Stimulated activated CD4-positive, alpha-beta T cell treated with anti-CD3 and anti-CD28 coated beads, Interleukin-4, amount 100 ng/mL, for 24 hours (primary cell): Measurements from ENCODE around the gene CYP19A1.
A peak's percentile ranks its signal among the peaks of the same experiment; 100 is the strongest.

Experiments used
- DNase-seq: peaks from one replicate; pipeline ENCODE4 v3.0.0-alpha.2; 2020

CYP19A1 gene

DNA sequence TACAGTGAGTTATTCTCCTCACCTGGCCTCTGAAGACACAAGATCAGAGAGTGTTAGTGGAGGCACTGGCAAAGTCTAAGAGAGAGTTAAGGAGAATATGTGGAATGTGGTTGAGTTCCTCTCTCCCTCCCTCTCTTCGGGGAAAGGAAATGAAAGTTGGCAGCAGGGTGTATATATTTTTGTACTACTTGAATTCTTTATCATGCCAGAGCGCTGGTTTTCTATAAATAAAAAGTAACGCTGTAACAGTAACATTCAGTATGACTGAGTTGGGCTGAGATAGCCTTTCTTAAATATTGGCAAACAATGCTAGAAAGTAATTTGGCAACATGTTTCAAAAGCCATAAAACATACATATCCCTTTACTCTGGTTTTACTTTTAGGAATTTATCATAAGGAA, 166.2 kb downstream of the CYP19A1 start:
- DNase-seq: no peak

DNA sequence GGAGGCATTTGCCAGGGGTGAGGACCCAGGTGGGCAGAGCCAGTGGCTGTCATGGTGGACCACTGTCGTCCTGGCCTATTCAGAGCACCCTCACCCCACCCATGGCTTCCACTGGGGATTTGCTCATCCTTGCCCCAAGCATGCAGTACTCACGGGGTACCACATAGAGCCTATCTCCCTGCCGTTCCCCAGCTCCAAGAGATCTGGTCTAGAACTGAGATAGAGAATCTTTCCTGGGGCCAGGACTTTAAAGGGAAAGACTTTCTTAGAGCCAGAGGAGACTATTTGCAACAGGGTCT, 166.8 kb downstream of the CYP19A1 start:
- no peak for DNase-seq

- DNase-seq: no peak
Observed at GRCh38 chr15:51170882-51171633, 167.3 kb downstream of the CYP19A1 start.

DNA sequence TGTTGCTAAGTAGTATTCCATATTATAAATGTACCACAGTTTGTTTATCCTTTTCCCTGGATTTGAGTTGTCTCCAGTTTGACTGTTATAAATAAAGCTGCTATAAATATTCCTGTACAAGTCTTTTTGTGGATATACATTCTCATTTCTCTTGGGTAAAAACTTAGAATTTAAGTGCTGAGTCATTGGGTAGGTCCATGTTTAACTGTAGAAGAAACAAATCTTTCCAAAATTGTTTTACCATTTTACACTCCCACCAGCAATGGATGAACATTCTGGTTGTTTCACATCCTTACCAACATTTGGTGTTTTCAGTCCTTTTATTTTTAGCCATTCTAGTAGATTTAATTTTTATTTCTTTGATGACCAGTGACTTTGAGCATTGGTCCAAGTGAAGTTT, 169.7 kb downstream of the CYP19A1 start:
- DNase-seq: no peak

DNA sequence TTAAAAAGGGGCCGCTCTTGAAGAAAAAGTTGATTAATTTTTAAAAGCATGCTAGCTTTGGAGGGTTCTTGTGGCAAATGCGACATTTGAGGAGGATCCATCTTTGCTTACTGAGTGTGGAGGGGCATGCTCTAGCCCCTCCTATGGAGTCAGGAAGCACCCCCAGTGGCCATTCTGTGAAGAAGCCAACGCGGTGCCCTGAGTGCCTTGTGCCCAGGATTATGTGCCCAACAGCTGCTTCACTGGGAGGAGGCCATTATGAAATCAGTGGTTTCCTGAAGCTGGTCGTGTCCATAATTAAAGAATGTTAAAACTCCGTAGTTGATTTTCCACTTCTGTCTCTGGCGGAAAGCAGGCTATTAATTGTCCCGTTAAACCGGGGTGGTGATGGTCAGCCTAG, 174.6 kb downstream of the CYP19A1 start:
- no peak for DNase-seq

- peak; percentile 65 for DNase-seq
Observed at GRCh38 chr15:51162865-51163762, 175.3 kb downstream of the CYP19A1 start.

- DNase-seq: no peak
Observed at GRCh38 chr15:51161491-51162220, 176.7 kb downstream of the CYP19A1 start.

- DNase-seq: no peak
Observed at GRCh38 chr15:51160484-51160883, 177.9 kb downstream of the CYP19A1 start.
